CD4-positive, alpha-beta memory T cell (primary cell): Measurements from ENCODE around the gene CST5. TPM values are rescaled to one million over a fixed set of nuclear protein-coding genes. Genes with fewer than 3 reads are reported as not detected.
"Not testable (repeated sequence)": the region's sequence is repeated elsewhere in the genome, so short reads cannot be mapped to it uniquely, and the experiment has no call there.

Experiments used
- CTCF ChIA-PET: fragments of 350-600 bp; sonication (Branson Sonifier 250); formaldehyde crosslinking; loops from one replicate; lab custom pipeline; 2021; ENCODE audit warnings: inconsistent platforms; ENCODE audit not compliant: partially characterized antibody; lab: Charles Lee
- POLR2A ChIA-PET: fragments of 350-600 bp; sonication (Branson Sonifier 250); formaldehyde crosslinking; loops from one replicate; lab custom pipeline; 2021; ENCODE audit not compliant: partially characterized antibody; lab: Charles Lee
- DNase-seq, 5 donors: peaks; one replicate each; pipeline versions ENCODE4 v3.0.0 to v3.0.0-alpha.2; 2020 to 2022; ENCODE audit warnings: mixed read lengths in 1 of 5
- H3K27ac ChIP-seq: one replicate; pipeline ENCODE4 v1.7.0; 2013; ENCODE audit warnings: low read depth, low read length
- H3K27me3 ChIP-seq: 2 replicates; pipeline ENCODE4 v1.7.0; 2013; ENCODE audit warnings: mild to moderate bottlenecking, low read length, moderate library complexity; ENCODE audit not compliant: insufficient read depth
- H3K36me3 ChIP-seq: 2 replicates; pipeline ENCODE4 v1.7.0; 2013; ENCODE audit warnings: mild to moderate bottlenecking, low read length, moderate library complexity; ENCODE audit not compliant: insufficient read depth
- H3K4me1 ChIP-seq: 2 replicates; pipeline ENCODE4 v1.7.0; 2013; ENCODE audit warnings: mild to moderate bottlenecking, low read length, moderate library complexity; ENCODE audit not compliant: insufficient read depth
- H3K4me3 ChIP-seq, 2 donors: one replicate each; pipeline ENCODE4 v1.7.0; 2013; ENCODE audit warnings: low read length in 2 of 2, mild to moderate bottlenecking in 1 of 2
- H3K9me3 ChIP-seq, 2 donors: one replicate each; pipeline ENCODE4 v1.7.0; 2013; ENCODE audit warnings: low read length in 2 of 2, control low read depth in 1 of 2; ENCODE audit not compliant: control insufficient read depth in 1 of 2
- H3K27ac Mint-ChIP-seq, 7 donors: one replicate each; pipeline ENCODE4 v1.8.0; 2020 to 2021; ENCODE audit warnings: mixed read lengths in 7 of 7, mild to moderate bottlenecking in 6 of 7, inconsistent platforms in 3 of 7, moderate library complexity in 3 of 7
- H3K27me3 Mint-ChIP-seq, 2 donors: one replicate each; pipeline ENCODE4 v1.8.0; 2020 to 2021; ENCODE audit warnings: mixed read lengths in 2 of 2
- H3K36me3 Mint-ChIP-seq, 2 donors: one replicate each; pipeline ENCODE4 v1.8.0; 2020 to 2021; ENCODE audit warnings: mixed read lengths in 2 of 2, inconsistent platforms in 1 of 2, mild to moderate bottlenecking in 1 of 2
- H3K4me1 Mint-ChIP-seq, 4 donors: one replicate each; pipeline ENCODE4 v1.8.0; 2020 to 2021; ENCODE audit warnings: mixed read lengths in 4 of 4, mild to moderate bottlenecking in 1 of 4
- H3K4me3 Mint-ChIP-seq, 8 donors: one replicate each; pipeline ENCODE4 v1.8.0; 2020 to 2021; ENCODE audit warnings: mixed read lengths in 8 of 8, mild to moderate bottlenecking in 7 of 8, moderate library complexity in 6 of 8, inconsistent platforms in 3 of 8
- H3K9me3 Mint-ChIP-seq, 8 donors: one replicate each; pipeline ENCODE4 v1.8.0; 2020 to 2021; ENCODE audit warnings: mixed read lengths in 8 of 8, mild to moderate bottlenecking in 5 of 8, inconsistent platforms in 3 of 8, moderate library complexity in 1 of 8
- intact Hi-C: fragments of 100-400 bp; cut with micrococcal nuclease; formaldehyde crosslinking; loops from one replicate; pipeline ENCODE4 v1.15.1; 2023
- polyA plus RNA-seq, 2 donors: library from polyadenylated mRNA; unstranded; fragments of 300-500 nt; fragmentation: Illumina TruSeq; gene quantifications; one replicate each; pipeline ENCODE4 v1.2.3, GENCODE V29; 2021
- total RNA-seq, 2 experiments: library from RNA; stranded (reverse); gene quantifications; one replicate each; pipeline ENCODE4 v1.2.3, GENCODE V29; 2021

Gene CST5
- total and polyA plus RNA-seq, 4 experiments from 2014 or later: not detected

DNA sequence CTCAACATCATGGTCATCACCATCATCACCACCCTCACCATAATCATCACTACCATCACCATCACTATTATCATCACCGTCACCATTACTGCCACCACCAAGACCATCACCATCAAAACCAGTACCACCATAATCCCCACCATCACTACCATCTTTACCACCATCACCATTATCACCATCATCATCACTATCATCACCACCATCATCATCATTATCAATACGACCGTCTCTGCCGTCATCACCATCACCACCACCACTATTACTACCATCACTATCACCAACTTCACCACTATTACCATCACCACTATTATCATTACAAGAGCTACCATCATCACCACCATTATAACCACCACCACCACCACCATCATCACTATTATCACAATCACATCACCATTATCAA is 11.3 kb upstream of the CST5 start:
- H3K36me3 Mint-ChIP-seq, H3K27me3 ChIP-seq, CTCF ChIA-PET, POLR2A ChIA-PET, H3K4me3 Mint-ChIP-seq, H3K4me1 Mint-ChIP-seq, H3K27ac ChIP-seq, H3K36me3 ChIP-seq, intact Hi-C loops, H3K4me3 ChIP-seq, H3K27ac Mint-ChIP-seq, H3K4me1 ChIP-seq, DNase-seq, H3K9me3 ChIP-seq: not testable (repeated sequence)
- peaks cover 0 to 10% (median 4%) of the 10 kb centered on the region in 8 donors for H3K9me3 Mint-ChIP-seq
- H3K27me3 Mint-ChIP-seq: peaks cover 11 to 14% of the 10 kb centered on the region in 2 donors

DNA sequence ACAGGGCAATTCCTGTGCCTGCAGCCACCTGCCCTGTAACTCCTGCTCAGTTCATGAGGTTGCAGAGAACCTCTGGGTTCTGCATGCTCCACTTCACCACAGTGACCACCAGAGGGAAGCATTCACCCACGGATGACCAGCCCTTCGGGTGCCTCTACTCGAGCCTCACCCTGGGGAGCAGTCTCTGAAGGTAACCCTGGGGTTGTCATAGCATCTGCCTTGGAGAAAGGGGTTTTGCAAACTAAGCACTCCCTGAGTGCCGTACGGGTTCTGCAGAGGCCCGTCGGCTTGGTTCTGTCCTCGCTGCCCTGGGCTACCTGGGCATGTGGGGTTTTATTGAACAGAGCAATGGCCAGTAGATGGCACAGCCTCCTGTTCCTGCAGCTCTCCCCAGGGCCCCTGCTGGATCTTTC is 10.2 kb upstream of the CST5 start:
- H3K27me3 ChIP-seq: no peaks in the 10 kb centered on the region
- intact Hi-C loops: loop anchor here (1.0 to 2.0 kb wide), 3 partner anchors 47 to 275 kb away; no protein-coding TSS in a partner anchor
- no peaks in the 10 kb centered on the region for H3K36me3 Mint-ChIP-seq
- H3K4me1 Mint-ChIP-seq: no peaks in the 10 kb centered on the region
- no peak overlapping the region for H3K4me3 ChIP-seq
- no peaks in the 10 kb centered on the region for H3K4me1 ChIP-seq
- no peaks in the 10 kb centered on the region for H3K9me3 ChIP-seq
- ChIA-PET CTCF (interaction anchor here (0.8 to 1.1 kb wide), 2 partner anchors 48 to 210 kb away, joined by 3 to 5 read pairs; no protein-coding TSS in a partner anchor), POLR2A (no interaction called here)
- H3K27me3 Mint-ChIP-seq: peaks cover 9 to 11% of the 10 kb centered on the region in 2 donors
- no peak overlapping the region for H3K27ac Mint-ChIP-seq
- peaks cover 0 to 3% (median 0%) of the 10 kb centered on the region in 8 donors for H3K9me3 Mint-ChIP-seq
- DNase-seq: peak; percentile 47 to 65 (median 61)
- no peak overlapping the region for H3K27ac ChIP-seq
- no peak overlapping the region for H3K4me3 Mint-ChIP-seq
- no peaks in the 10 kb centered on the region for H3K36me3 ChIP-seq

DNA sequence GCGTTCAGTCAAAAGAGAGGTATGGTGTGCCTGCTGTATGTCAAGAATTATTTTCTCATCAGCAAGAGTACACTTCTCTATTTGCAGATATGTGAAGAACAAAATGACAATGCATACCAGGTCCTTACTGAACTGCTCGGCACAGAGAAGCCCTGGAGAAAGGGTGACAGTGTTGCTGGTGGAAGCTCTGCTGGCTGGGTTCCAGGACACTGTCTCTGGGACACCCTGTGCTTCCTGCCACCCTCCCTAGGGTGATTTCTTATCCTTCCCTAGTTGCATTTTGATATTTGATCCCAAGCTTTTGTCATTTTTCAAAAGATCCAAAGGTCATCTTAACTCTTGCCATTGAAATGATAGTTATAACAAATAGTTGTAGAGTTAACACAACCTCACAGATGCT is 8.3 kb upstream of the CST5 start:
- H3K27ac Mint-ChIP-seq: no peak overlapping the region
- ChIA-PET CTCF (interaction anchor here (0.7 to 1.8 kb wide), 2 partner anchors 50 to 109 kb away, joined by 3 to 5 read pairs; no protein-coding TSS in a partner anchor), POLR2A (no interaction called here)
- Histone ChIP-seq H3K36me3 (no peaks in the 10 kb centered on the region), H3K27me3 (no peaks in the 10 kb centered on the region), H3K9me3 (no peaks in the 10 kb centered on the region), H3K4me3 (no peak overlapping the region), H3K27ac (no peak overlapping the region), H3K4me1 (no peaks in the 10 kb centered on the region)
- H3K36me3 Mint-ChIP-seq: no peaks in the 10 kb centered on the region
- intact Hi-C loops: loop anchor here (2.0 kb wide), 2 partner anchors 49 to 277 kb away; no protein-coding TSS in a partner anchor
- H3K9me3 Mint-ChIP-seq: peaks cover 0 to 3% (median 0%) of the 10 kb centered on the region in 8 donors
- no peak overlapping the region for H3K4me3 Mint-ChIP-seq
- peaks cover 4 to 5% of the 10 kb centered on the region in 2 donors for H3K27me3 Mint-ChIP-seq
- DNase-seq: no peak
- no peaks in the 10 kb centered on the region for H3K4me1 Mint-ChIP-seq

DNA sequence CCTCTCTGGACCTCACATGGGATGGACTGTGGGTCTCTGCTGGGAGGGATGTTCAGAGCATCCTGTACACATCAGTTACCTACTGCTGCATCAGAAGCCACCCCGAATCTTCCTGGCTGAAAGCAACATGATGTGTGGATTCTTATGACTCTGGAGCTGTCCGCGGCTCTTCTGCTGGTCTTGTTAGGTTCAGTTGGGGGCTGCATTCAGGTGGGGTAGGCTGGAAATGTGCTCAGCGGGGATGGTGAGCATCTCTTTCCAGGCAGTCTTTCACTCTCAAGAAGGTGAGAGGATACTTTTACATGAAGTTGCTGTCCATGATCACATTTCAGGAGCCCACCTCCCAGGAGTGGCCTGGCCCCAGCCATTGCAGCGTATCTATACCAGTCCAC is 5.2 kb upstream of the CST5 start:
- no peaks in the 10 kb centered on the region for H3K4me1 Mint-ChIP-seq
- no peak overlapping the region for H3K4me3 Mint-ChIP-seq
- H3K27me3 ChIP-seq: no peaks in the 10 kb centered on the region
- H3K9me3 Mint-ChIP-seq: peaks cover 0 to 1% (median 0%) of the 10 kb centered on the region in 8 donors
- no peak overlapping the region for H3K27ac Mint-ChIP-seq
- no peak overlapping the region for H3K4me3 ChIP-seq
- H3K4me1 ChIP-seq: no peaks in the 10 kb centered on the region
- DNase-seq: no peak
- intact Hi-C loops: no loop called here
- H3K9me3 ChIP-seq: no peaks in the 10 kb centered on the region
- ChIA-PET POLR2A (no interaction called here), CTCF (interaction anchor here (1.2 kb wide), 1 partner anchor 35 kb away, joined by 3 read pairs; no protein-coding TSS in a partner anchor)
- no peak overlapping the region for H3K27ac ChIP-seq
- peaks cover 3 to 5% of the 10 kb centered on the region in 2 donors for H3K27me3 Mint-ChIP-seq
- H3K36me3 Mint-ChIP-seq: no peaks in the 10 kb centered on the region
- H3K36me3 ChIP-seq: no peaks in the 10 kb centered on the region

DNA sequence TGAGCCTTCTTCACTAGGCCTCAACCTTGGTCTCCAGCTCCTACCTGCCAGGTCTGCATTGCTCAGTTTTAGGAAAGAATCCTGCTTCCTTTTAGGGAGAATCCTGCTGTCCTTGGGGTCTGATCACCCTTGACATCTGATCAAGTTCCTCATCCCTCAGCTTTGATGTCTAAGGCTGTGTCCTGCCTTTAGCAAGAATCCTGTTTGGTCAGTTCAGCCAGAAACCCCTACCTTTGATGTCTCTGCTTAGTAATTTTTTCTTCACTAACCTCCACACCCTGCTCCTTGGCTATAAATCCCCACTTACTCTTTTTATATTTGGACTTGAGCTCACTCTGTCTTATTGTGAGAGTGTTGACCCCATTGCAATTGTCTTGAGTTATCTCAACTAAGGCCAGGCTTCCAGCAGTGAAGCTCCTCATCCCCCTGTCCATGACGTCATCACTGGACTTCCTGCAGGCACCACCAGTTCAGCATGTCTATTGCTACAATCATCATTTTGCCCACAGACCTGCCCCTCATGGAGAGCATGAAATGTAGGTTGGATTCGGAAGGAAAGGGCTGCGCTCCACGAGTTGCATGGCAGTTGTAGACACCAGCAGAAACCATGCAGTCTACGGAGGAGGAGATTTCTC is 4.7 kb upstream of the CST5 start:
- Mint-ChIP-seq H3K36me3 (no peaks in the 10 kb centered on the region), H3K27ac (peak overlapping the region in 1 of 7 donors; percentile 26), H3K4me1 (no peaks in the 10 kb centered on the region), H3K9me3 (peaks cover 0 to 2% (median 0%) of the 10 kb centered on the region in 8 donors), H3K27me3 (peaks cover 3 to 5% of the 10 kb centered on the region in 2 donors), H3K4me3 (no peak overlapping the region)
- no peak overlapping the region for H3K4me3 ChIP-seq
- H3K36me3 ChIP-seq: no peaks in the 10 kb centered on the region
- ChIA-PET CTCF (no interaction called here), POLR2A (no interaction called here)
- H3K27me3 ChIP-seq: no peaks in the 10 kb centered on the region
- DNase-seq: no peak
- H3K9me3 ChIP-seq: no peaks in the 10 kb centered on the region
- no peak overlapping the region for H3K27ac ChIP-seq
- H3K4me1 ChIP-seq: no peaks in the 10 kb centered on the region
- intact Hi-C loops: no loop called here

DNA sequence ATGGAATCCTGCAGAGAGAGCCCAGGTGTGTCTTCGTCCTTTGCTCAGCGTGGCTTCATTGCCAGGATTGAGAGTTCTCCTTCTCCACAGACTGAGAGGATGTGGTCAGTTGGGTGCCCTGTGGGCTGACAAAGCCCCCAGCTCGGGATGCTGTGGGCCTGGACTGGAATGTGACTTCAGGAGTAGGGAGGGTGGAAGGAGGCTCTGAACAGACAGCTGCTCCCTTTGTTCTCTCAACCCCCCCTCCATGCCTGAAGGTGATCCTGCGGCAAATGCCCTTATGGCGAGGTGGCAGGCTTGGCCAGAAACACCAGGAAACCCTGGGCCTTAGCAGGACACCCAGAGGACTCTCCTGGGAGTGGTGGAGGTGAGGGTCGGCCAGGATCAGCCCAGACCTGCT is 1.8 kb upstream of the CST5 start:
- Histone ChIP-seq H3K9me3 (no peaks in the 10 kb centered on the region), H3K36me3 (no peaks in the 10 kb centered on the region), H3K27ac (no peak overlapping the region), H3K27me3 (no peaks in the 10 kb centered on the region), H3K4me3 (no peak overlapping the region), H3K4me1 (no peaks in the 10 kb centered on the region)
- DNase-seq: no peak
- ChIA-PET POLR2A (no interaction called here), CTCF (no interaction called here)
- no peaks in the 10 kb centered on the region for H3K36me3 Mint-ChIP-seq
- intact Hi-C loops: no loop called here
- no peak overlapping the region for H3K27ac Mint-ChIP-seq
- no peaks in the 10 kb centered on the region for H3K4me1 Mint-ChIP-seq
- peaks cover 0 to 7% of the 10 kb centered on the region in 2 donors for H3K27me3 Mint-ChIP-seq
- no peak overlapping the region for H3K4me3 Mint-ChIP-seq
- H3K9me3 Mint-ChIP-seq: peaks cover 0 to 2% (median 0%) of the 10 kb centered on the region in 8 donors

DNA sequence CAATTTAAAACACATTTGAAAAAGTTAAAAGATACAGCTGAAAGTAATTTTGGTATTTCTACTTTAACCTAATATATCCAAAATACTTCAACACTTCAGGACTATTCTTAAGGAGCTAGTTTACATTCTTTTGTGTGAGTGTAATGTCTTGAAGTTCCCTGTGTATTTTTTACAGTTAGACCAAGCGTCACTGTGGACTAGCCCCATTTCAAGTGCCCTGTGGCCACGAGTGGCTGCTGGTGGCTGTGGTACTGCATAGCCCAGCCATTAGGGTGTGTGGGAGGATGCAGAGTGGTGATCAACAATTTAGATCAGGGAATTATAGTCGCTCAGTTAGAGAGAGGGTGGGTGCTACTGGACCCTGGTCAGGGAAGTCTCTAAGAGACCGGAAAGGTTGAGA is 869 bp upstream of the CST5 start:
- Mint-ChIP-seq H3K27me3 (peaks cover 0 to 7% of the 10 kb centered on the region in 2 donors), H3K4me1 (no peaks in the 10 kb centered on the region), H3K4me3 (no peak overlapping the region), H3K36me3 (no peaks in the 10 kb centered on the region), H3K27ac (no peak overlapping the region), H3K9me3 (peaks cover 0 to 2% (median 0%) of the 10 kb centered on the region in 8 donors)
- CTCF ChIA-PET: no interaction called here
- no peaks in the 10 kb centered on the region for H3K4me1 ChIP-seq
- H3K4me3 ChIP-seq: no peak overlapping the region
- H3K36me3 ChIP-seq: no peaks in the 10 kb centered on the region
- H3K9me3 ChIP-seq: no peaks in the 10 kb centered on the region
- intact Hi-C loops: no loop called here
- POLR2A ChIA-PET: no interaction called here
- no peak overlapping the region for H3K27ac ChIP-seq
- no peaks in the 10 kb centered on the region for H3K27me3 ChIP-seq
- no peak for DNase-seq
